ENCODE measurements around the gene NUP98.

Gene NUP98

GRCh38 chr11:3753110-3753509 is 44.2 kb downstream of the NUP98 start:
- CTCF ChIA-PET: interaction anchor here (0.6 to 1.5 kb wide), 2 partner anchors 56 to 270 kb away, joined by 3 to 4 read pairs; no protein-coding TSS in a partner anchor
- H3K36me3 ChIP-seq (ENCODE audit: control insufficient read depth in 2 of 2, insufficient read depth in 1 of 2, low read length in 2 of 2): peaks cover 51 to 90% of the 10 kb centered on the region in 2 experiments; a peak in 2 of 3 replicates

More at GRCh38 chr11:3753110-3753509, 44.2 kb downstream of the NUP98 start:
- Histone ChIP-seq H3K9me3 (ENCODE audit: control insufficient read depth, insufficient read depth, low read depth, low read length) (no peaks in the 10 kb centered on the region), H3K4me3 (ENCODE audit: low read depth, low read length) (no peak overlapping the region), H3K4me1 (ENCODE audit: control insufficient read depth, insufficient read depth, low read length) (no peaks in the 10 kb centered on the region), H3K27ac (ENCODE audit: extremely low read depth, low read depth, low read length) (no peak overlapping the region)
- POLR2A ChIA-PET: no interaction called here
- TF ChIP-seq ZNF510 (tag by site-specific recombination; IDR thresholded peaks at IDR 0.05; ENCODE audit: insufficient replicate concordance): no peak
- no peak for TF ChIP-seq ZBTB21 (tag by site-specific recombination; IDR thresholded peaks at IDR 0.05)
- TF ChIP-seq, protein P1, sequence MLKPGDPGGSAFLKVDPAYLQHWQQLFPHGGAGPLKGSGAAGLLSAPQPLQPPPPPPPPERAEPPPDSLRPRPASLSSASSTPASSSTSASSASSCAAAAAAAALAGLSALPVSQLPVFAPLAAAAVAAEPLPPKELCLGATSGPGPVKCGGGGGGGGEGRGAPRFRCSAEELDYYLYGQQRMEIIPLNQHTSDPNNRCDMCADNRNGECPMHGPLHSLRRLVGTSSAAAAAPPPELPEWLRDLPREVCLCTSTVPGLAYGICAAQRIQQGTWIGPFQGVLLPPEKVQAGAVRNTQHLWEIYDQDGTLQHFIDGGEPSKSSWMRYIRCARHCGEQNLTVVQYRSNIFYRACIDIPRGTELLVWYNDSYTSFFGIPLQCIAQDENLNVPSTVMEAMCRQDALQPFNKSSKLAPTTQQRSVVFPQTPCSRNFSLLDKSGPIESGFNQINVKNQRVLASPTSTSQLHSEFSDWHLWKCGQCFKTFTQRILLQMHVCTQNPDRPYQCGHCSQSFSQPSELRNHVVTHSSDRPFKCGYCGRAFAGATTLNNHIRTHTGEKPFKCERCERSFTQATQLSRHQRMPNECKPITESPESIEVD (tag by site-specific recombination; IDR thresholded peaks at IDR 0.05): no peak
- TF ChIP-seq ZNF48 (tag by site-specific recombination; IDR thresholded peaks at IDR 0.05): no peak
- no peak for TF ChIP-seq BCL11A (tag by site-specific recombination; IDR thresholded peaks at IDR 0.05; ENCODE audit: low read depth)
- TF ChIP-seq ZNF677 (tag by site-specific recombination; IDR thresholded peaks at IDR 0.05): no peak
- no peak for TF ChIP-seq SP2 (tag by site-specific recombination; IDR thresholded peaks at IDR 0.05)
- TF ChIP-seq, protein P2, sequence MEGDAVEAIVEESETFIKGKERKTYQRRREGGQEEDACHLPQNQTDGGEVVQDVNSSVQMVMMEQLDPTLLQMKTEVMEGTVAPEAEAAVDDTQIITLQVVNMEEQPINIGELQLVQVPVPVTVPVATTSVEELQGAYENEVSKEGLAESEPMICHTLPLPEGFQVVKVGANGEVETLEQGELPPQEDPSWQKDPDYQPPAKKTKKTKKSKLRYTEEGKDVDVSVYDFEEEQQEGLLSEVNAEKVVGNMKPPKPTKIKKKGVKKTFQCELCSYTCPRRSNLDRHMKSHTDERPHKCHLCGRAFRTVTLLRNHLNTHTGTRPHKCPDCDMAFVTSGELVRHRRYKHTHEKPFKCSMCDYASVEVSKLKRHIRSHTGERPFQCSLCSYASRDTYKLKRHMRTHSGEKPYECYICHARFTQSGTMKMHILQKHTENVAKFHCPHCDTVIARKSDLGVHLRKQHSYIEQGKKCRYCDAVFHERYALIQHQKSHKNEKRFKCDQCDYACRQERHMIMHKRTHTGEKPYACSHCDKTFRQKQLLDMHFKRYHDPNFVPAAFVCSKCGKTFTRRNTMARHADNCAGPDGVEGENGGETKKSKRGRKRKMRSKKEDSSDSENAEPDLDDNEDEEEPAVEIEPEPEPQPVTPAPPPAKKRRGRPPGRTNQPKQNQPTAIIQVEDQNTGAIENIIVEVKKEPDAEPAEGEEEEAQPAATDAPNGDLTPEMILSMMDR (tag by site-specific recombination; IDR thresholded peaks at IDR 0.05): no peak
- TF ChIP-seq ZNF449 (tag by site-specific recombination; IDR thresholded peaks at IDR 0.05): no peak
- TF ChIP-seq ZNF518A (tag by site-specific recombination; conservative IDR thresholded peaks at IDR 0.05; ENCODE audit: low read depth): no peak
- TF ChIP-seq REPIN1 (tag by site-specific recombination; IDR thresholded peaks at IDR 0.05; ENCODE audit: low read depth): no peak
- TF ChIP-seq, protein P3, sequence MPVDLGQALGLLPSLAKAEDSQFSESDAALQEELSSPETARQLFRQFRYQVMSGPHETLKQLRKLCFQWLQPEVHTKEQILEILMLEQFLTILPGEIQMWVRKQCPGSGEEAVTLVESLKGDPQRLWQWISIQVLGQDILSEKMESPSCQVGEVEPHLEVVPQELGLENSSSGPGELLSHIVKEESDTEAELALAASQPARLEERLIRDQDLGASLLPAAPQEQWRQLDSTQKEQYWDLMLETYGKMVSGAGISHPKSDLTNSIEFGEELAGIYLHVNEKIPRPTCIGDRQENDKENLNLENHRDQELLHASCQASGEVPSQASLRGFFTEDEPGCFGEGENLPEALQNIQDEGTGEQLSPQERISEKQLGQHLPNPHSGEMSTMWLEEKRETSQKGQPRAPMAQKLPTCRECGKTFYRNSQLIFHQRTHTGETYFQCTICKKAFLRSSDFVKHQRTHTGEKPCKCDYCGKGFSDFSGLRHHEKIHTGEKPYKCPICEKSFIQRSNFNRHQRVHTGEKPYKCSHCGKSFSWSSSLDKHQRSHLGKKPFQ (tag by site-specific recombination; IDR thresholded peaks at IDR 0.05): no peak
- no peak for TF ChIP-seq ZNF23 (tag by site-specific recombination; IDR thresholded peaks at IDR 0.05; ENCODE audit: borderline replicate concordance)
- TF ChIP-seq WT1 (tag by site-specific recombination; IDR thresholded peaks at IDR 0.05): no peak

Data from HEK293 (cell line).